ENCODE measurements around the gene ARSI. TPM values are rescaled to one million over a fixed set of nuclear protein-coding genes. Genes with fewer than 3 reads are reported as not detected.

ARSI gene
- total RNA-seq, 1 donor, result 4.7 TPM

DNA sequence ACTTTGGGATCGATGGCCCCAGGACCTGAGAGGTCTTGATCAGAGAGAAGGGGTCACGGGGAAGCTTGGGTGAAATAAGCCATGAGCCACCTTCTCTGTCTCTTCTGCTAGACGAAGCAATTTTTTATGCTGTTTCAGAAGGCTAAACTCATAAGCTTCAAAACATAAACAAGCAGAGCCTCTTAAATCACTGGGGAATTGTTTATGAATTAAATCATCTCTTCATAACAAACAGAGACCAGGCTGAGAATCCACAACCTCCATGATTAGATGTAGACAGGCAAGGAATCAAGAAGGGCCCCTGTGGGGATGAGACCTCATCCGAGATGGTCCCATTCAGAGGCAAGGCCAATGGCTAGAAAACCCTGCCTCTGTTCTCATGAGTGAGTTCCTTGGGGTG lies 33.1 kb upstream of the ARSI start:
- H3K27me3 ChIP-seq (ENCODE audit: insufficient read depth, low read length), result no peaks in the 10 kb centered on the region
- no peaks in the 10 kb centered on the region for H4K20me1 ChIP-seq (ENCODE audit: insufficient read depth, low read length)
- no peak overlapping the region for H3K27ac ChIP-seq (ENCODE audit: low read depth, low read length)
- H2AFZ ChIP-seq (ENCODE audit: low read length), result no peak overlapping the region
- H3K79me2 ChIP-seq (ENCODE audit: insufficient read depth, low read length), result no peaks in the 10 kb centered on the region
- no peak overlapping the region for H3K4me3 ChIP-seq (ENCODE audit: insufficient read depth, low read length)
- no peak for DNase-seq (ENCODE audit: insufficient read length, low spot score, missing footprints)
- no peaks in the 10 kb centered on the region for H3K9me3 ChIP-seq (ENCODE audit: low read depth, low read length)
- H3K4me1 ChIP-seq (ENCODE audit: insufficient read depth, low read length), result no peaks in the 10 kb centered on the region
- TF ChIP-seq, protein P1, sequence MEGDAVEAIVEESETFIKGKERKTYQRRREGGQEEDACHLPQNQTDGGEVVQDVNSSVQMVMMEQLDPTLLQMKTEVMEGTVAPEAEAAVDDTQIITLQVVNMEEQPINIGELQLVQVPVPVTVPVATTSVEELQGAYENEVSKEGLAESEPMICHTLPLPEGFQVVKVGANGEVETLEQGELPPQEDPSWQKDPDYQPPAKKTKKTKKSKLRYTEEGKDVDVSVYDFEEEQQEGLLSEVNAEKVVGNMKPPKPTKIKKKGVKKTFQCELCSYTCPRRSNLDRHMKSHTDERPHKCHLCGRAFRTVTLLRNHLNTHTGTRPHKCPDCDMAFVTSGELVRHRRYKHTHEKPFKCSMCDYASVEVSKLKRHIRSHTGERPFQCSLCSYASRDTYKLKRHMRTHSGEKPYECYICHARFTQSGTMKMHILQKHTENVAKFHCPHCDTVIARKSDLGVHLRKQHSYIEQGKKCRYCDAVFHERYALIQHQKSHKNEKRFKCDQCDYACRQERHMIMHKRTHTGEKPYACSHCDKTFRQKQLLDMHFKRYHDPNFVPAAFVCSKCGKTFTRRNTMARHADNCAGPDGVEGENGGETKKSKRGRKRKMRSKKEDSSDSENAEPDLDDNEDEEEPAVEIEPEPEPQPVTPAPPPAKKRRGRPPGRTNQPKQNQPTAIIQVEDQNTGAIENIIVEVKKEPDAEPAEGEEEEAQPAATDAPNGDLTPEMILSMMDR (IDR thresholded peaks at IDR 0.05; ENCODE audit: extremely low read depth, low read depth, low read length), result no peak
- H3K36me3 ChIP-seq (ENCODE audit: insufficient read depth, low read length), result no peaks in the 10 kb centered on the region
- H3K4me2 ChIP-seq (ENCODE audit: insufficient read depth, low read length), result no peak overlapping the region

- no peaks in the 10 kb centered on the region for H3K36me3 ChIP-seq (ENCODE audit: insufficient read depth, low read length)
- no peak overlapping the region for H3K4me3 ChIP-seq (ENCODE audit: insufficient read depth, low read length)
- no peaks in the 10 kb centered on the region for H3K27me3 ChIP-seq (ENCODE audit: insufficient read depth, low read length)
- H3K79me2 ChIP-seq (ENCODE audit: insufficient read depth, low read length), result no peaks in the 10 kb centered on the region
- H3K4me1 ChIP-seq (ENCODE audit: insufficient read depth, low read length), result no peaks in the 10 kb centered on the region
- no peaks in the 10 kb centered on the region for H4K20me1 ChIP-seq (ENCODE audit: insufficient read depth, low read length)
- no peak for DNase-seq (ENCODE audit: insufficient read length, low spot score, missing footprints)
- H2AFZ ChIP-seq (ENCODE audit: low read length), result no peak overlapping the region
- TF ChIP-seq, protein P1 (IDR thresholded peaks at IDR 0.05; ENCODE audit: extremely low read depth, low read depth, low read length), result no peak
- H3K4me2 ChIP-seq (ENCODE audit: insufficient read depth, low read length), result no peak overlapping the region
- no peak overlapping the region for H3K27ac ChIP-seq (ENCODE audit: low read depth, low read length)
- no peaks in the 10 kb centered on the region for H3K9me3 ChIP-seq (ENCODE audit: low read depth, low read length)
Measured at GRCh38 chr5:150333400-150333799, 30.7 kb upstream of the ARSI start.

- DNase-seq (ENCODE audit: insufficient read length, low spot score, missing footprints), result no peak
- Histone ChIP-seq H4K20me1 (ENCODE audit: insufficient read depth, low read length) (no peaks in the 10 kb centered on the region), H3K79me2 (ENCODE audit: insufficient read depth, low read length) (no peaks in the 10 kb centered on the region), H3K27ac (ENCODE audit: low read depth, low read length) (no peak overlapping the region), H3K4me3 (ENCODE audit: insufficient read depth, low read length) (no peak overlapping the region), H3K9me3 (ENCODE audit: low read depth, low read length) (no peaks in the 10 kb centered on the region), H3K4me2 (ENCODE audit: insufficient read depth, low read length) (no peak overlapping the region), H3K36me3 (ENCODE audit: insufficient read depth, low read length) (no peaks in the 10 kb centered on the region), H3K4me1 (ENCODE audit: insufficient read depth, low read length) (no peaks in the 10 kb centered on the region), H2AFZ (ENCODE audit: low read length) (no peak overlapping the region), H3K27me3 (ENCODE audit: insufficient read depth, low read length) (no peaks in the 10 kb centered on the region)
- TF ChIP-seq, protein P1 (IDR thresholded peaks at IDR 0.05; ENCODE audit: extremely low read depth, low read depth, low read length), result no peak
Measured at GRCh38 chr5:150329881-150330876, 27.5 kb upstream of the ARSI start.

GRCh38 chr5:150329038-150329437 lies 26.3 kb upstream of the ARSI start:
- H3K4me3 ChIP-seq (ENCODE audit: insufficient read depth, low read length), result no peak overlapping the region
- H3K27me3 ChIP-seq (ENCODE audit: insufficient read depth, low read length), result no peaks in the 10 kb centered on the region
- H3K4me2 ChIP-seq (ENCODE audit: insufficient read depth, low read length), result no peak overlapping the region
- DNase-seq (ENCODE audit: insufficient read length, low spot score, missing footprints), result no peak
- TF ChIP-seq, protein P1 (IDR thresholded peaks at IDR 0.05; ENCODE audit: extremely low read depth, low read depth, low read length), result no peak
- H2AFZ ChIP-seq (ENCODE audit: low read length), result no peak overlapping the region
- H3K79me2 ChIP-seq (ENCODE audit: insufficient read depth, low read length), result no peaks in the 10 kb centered on the region
- H3K4me1 ChIP-seq (ENCODE audit: insufficient read depth, low read length), result no peaks in the 10 kb centered on the region
- no peaks in the 10 kb centered on the region for H3K36me3 ChIP-seq (ENCODE audit: insufficient read depth, low read length)
- no peaks in the 10 kb centered on the region for H4K20me1 ChIP-seq (ENCODE audit: insufficient read depth, low read length)
- no peak overlapping the region for H3K27ac ChIP-seq (ENCODE audit: low read depth, low read length)
- no peaks in the 10 kb centered on the region for H3K9me3 ChIP-seq (ENCODE audit: low read depth, low read length)

Measured in osteoblast (primary cell).